Glutamatergic neuron (in vitro differentiated cells): Measurements from ENCODE around the gene SGTA. TPM values are rescaled to one million over a fixed set of nuclear protein-coding genes. Genes with fewer than 3 reads are reported as not detected.

Experiments
- DNase-seq: peaks from one replicate; pipeline ENCODE4 v3.0.0; 2022
- H3K27ac Mint-ChIP-seq: one replicate; pipeline ENCODE4 v1.8.0; 2020; ENCODE audit warnings: mild to moderate bottlenecking, mixed read lengths, inconsistent platforms; ENCODE audit not compliant: unreplicated experiment
- H3K27me3 Mint-ChIP-seq: one replicate; pipeline ENCODE4 v1.8.0; 2020; ENCODE audit warnings: mild to moderate bottlenecking, moderate library complexity, mixed read lengths, inconsistent platforms; ENCODE audit not compliant: unreplicated experiment
- H3K36me3 Mint-ChIP-seq: one replicate; pipeline ENCODE4 v1.8.0; 2020; ENCODE audit warnings: mild to moderate bottlenecking, mixed read lengths, inconsistent platforms; ENCODE audit not compliant: unreplicated experiment
- H3K4me1 Mint-ChIP-seq: one replicate; pipeline ENCODE4 v1.8.0; 2020; ENCODE audit warnings: mild to moderate bottlenecking, low read depth, mixed read lengths, inconsistent platforms; ENCODE audit not compliant: unreplicated experiment
- H3K4me3 Mint-ChIP-seq: one replicate; pipeline ENCODE4 v1.8.0; 2020; ENCODE audit warnings: mild to moderate bottlenecking, mixed read lengths, inconsistent platforms; ENCODE audit not compliant: unreplicated experiment
- H3K9me3 Mint-ChIP-seq: one replicate; pipeline ENCODE4 v1.8.0; 2020; ENCODE audit warnings: mild to moderate bottlenecking, moderate library complexity, mixed read lengths, inconsistent platforms; ENCODE audit not compliant: unreplicated experiment
- total RNA-seq: library from RNA; stranded (reverse); fragmentation: NEBNext Ultra II Directional; extraction: Animal tissue kit (Norgen Biotek cat#: 25700); gene quantifications from one replicate; pipeline ENCODE4 v1.2.1, GENCODE V29; 2021; ENCODE audit not compliant: unreplicated experiment
- TF ChIP-seq, protein P1 (sequence below): fragments of 200-600 bp; sonication (generic); IDR thresholded peaks from one replicate; pipeline ENCODE4 v1.5.0; 2021; ENCODE audit not compliant: partially characterized antibody, unreplicated experiment

The SGTA gene
- total RNA-seq, 1 donor from 2014 or later: 90.6 TPM

DNA sequence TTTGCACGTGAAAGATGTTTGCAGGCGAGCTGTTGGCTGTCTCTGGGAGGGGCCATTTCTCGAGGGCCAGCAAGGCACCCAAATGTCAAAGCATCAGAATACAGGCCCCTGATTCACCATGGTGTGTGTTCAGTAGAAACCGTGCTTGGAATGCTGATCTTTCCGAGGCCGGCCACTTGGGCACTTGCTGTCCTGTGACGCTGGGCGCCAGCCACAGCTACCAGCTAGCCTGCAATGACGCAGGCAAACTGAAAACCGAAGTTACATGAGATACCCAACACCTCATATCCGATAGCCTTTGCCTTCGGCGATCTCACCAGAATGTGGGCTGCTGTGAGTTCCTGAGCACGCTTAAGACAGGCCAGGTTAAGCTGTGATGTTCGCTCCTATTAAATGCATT is 14.2 kb upstream of the SGTA start:
- Mint-ChIP-seq H3K36me3 (no peaks in the 10 kb centered on the region), H3K27ac (no peak overlapping the region), H3K4me1 (no peaks in the 10 kb centered on the region), H3K9me3 (peaks cover 1% of the 10 kb centered on the region), H3K27me3 (no peaks in the 10 kb centered on the region), H3K4me3 (no peak overlapping the region)
- DNase-seq: no peak
- TF ChIP-seq, protein P1, sequence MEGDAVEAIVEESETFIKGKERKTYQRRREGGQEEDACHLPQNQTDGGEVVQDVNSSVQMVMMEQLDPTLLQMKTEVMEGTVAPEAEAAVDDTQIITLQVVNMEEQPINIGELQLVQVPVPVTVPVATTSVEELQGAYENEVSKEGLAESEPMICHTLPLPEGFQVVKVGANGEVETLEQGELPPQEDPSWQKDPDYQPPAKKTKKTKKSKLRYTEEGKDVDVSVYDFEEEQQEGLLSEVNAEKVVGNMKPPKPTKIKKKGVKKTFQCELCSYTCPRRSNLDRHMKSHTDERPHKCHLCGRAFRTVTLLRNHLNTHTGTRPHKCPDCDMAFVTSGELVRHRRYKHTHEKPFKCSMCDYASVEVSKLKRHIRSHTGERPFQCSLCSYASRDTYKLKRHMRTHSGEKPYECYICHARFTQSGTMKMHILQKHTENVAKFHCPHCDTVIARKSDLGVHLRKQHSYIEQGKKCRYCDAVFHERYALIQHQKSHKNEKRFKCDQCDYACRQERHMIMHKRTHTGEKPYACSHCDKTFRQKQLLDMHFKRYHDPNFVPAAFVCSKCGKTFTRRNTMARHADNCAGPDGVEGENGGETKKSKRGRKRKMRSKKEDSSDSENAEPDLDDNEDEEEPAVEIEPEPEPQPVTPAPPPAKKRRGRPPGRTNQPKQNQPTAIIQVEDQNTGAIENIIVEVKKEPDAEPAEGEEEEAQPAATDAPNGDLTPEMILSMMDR: no peak

DNA sequence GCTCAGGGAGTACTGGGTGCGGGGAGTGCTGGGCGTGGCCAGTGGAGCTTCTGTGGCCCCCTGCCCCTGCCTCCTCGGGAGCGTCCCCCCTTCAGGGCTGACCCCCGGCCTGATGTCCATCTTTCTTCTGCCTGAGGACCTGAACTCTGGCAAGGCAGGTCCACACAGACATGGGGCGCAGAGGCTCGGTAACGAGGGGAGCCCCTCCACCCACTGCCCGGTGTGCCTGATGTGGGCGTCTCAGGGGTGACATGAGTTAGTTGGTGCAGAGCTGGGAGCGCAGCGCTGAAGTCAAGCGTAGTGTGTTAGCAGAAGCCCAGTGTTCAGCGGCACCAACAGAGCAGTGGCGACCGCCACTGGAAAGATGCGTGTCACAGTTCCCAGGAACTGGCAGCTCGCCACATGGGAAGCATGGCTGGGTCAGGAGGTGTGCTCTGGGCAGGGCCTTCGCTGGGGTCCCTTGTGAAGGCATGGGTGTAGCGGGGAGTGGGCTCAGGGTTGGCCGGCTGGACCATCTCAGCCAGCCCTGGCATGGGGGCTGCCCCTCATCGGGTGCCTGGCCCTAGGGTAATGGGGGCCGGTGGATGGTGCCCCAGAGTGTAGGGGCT is 13.7 kb upstream of the SGTA start:
- TF ChIP-seq, protein P1: no peak
- DNase-seq: no peak
- no peaks in the 10 kb centered on the region for H3K36me3 Mint-ChIP-seq
- no peak overlapping the region for H3K27ac Mint-ChIP-seq
- H3K27me3 Mint-ChIP-seq: no peaks in the 10 kb centered on the region
- H3K4me1 Mint-ChIP-seq: peaks cover 2% of the 10 kb centered on the region
- H3K9me3 Mint-ChIP-seq: peaks cover 1% of the 10 kb centered on the region
- no peak overlapping the region for H3K4me3 Mint-ChIP-seq

DNA sequence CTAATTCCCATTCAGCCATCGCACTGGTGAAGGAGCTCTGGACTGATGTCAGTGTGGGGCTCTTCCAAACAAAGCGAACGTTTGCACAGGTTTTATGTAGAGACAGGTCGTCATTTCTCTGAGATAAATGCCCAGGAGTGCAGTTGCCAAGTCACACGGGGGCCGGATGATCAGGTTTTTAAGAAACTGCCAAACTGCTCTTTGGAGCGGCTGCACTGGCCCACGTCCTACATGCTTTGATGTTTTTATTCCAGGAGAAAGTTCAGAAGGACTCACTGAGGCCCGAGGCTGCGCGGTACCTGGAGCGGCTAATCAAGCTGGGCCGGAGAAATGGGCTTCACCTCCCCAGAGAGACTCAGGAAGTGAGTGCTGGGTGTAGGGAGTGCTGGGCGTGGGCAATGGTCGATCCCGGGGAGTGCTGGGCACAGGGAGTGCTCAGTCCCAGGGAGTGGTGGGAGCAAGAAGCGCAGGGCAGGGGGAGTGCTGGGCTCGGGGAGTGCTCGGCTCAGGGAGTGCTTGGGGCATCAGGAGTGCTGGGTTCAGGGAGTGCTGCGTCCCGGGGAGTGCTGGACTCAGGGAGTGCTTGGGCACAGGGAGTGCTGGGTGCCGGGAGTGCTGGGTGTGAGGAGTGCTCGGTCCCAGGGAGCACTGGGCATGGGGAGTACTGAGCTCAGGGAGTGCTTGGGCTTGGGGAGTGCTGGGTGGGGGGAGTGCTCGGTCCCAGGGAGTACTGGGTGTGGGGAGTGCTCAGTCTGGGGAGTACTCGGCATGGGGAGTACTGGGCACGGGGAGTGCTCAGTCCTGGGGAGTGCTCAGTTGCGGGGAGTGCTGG is 13.0 kb upstream of the SGTA start:
- Mint-ChIP-seq H3K27ac (no peak overlapping the region), H3K36me3 (no peaks in the 10 kb centered on the region), H3K9me3 (peaks cover 1% of the 10 kb centered on the region), H3K27me3 (no peaks in the 10 kb centered on the region), H3K4me1 (peaks cover 2% of the 10 kb centered on the region), H3K4me3 (no peak overlapping the region)
- TF ChIP-seq, protein P1: no peak
- no peak for DNase-seq

DNA sequence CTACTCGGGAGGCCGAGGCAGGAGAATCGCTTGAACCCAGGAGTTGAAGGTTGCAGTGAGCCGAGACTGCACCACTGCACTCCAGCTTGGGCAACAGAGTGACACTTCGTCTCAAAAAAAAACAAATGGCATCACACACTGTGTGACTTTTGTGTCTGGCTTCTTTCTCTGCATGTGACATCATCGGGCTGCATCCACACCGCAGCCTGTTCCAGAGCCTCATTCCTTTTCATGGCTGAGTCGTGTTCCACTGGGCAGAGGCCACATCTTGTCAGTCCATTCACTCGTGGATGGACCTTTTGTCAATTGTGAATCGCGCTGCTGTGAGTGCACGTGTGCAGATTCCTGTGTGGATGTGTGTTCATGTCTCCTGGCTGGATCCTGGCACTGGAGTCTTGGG is 10.5 kb upstream of the SGTA start:
- peaks cover 1% of the 10 kb centered on the region for H3K9me3 Mint-ChIP-seq
- H3K4me3 Mint-ChIP-seq: no peak overlapping the region

More for the DNA sequence above, 10.5 kb upstream of the SGTA start:
- Mint-ChIP-seq H3K36me3 (no peaks in the 10 kb centered on the region), H3K27ac (no peak overlapping the region), H3K4me1 (peaks cover 2% of the 10 kb centered on the region), H3K27me3 (no peaks in the 10 kb centered on the region)
- TF ChIP-seq, protein P1: no peak
- no peak for DNase-seq
